Activated T-helper 1 cell treated with anti-CD3 and anti-CD28 coated beads, Interleukin-2, amount 50 U/mL, for 16 hours (primary cell): ENCODE measurements around the gene BRIX1.
"Not testable (repeated sequence)": the region's sequence is repeated elsewhere in the genome, so short reads cannot be mapped to it uniquely, and the experiment has no call there.

Experiments
- DNase-seq, 2 donors: peaks; one replicate each; pipeline ENCODE4 v3.0.0-alpha.2; 2020; ENCODE audit warnings: low read depth in 1 of 2, low spot score in 1 of 2

The BRIX1 gene

DNA sequence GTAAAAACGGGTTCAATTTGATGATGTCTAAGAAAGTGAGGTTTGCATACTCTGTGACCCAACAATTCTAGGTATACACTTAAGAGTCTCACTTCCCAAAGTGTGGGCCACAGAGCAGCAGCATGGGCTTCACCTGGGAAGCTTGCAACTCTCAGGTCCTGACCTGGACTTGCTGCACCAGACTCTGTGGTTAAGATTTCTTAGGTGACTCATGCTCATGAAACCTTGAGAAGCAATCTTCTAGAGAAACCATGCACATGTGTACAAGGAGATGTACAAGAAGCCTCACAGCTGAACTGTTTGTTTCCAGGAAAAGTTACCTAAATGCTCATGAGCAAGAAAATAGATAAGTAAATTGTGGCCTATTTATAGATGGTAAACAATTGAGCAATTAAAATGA is 43.8 kb downstream of the BRIX1 start:
- DNase-seq: no peak

DNA sequence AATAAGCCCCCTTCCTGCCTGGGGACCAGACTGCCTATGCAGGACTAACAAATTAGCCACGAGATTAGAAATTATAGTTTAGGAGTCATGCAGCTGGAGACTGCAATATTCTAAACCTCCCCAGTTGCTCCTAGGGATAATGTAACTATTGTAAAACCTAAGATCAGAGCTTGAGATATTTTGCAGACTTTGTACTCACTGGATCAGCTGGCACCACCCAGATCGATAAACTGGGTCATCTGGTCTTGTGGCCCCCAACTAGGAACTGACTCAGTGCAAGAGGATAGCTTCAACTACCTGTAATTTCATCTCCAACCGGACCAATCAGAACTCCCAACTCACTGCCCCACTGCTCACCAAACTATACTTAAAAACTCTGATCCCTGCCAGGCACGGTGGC is 52.0 kb downstream of the BRIX1 start:
- DNase-seq: no peak

DNA sequence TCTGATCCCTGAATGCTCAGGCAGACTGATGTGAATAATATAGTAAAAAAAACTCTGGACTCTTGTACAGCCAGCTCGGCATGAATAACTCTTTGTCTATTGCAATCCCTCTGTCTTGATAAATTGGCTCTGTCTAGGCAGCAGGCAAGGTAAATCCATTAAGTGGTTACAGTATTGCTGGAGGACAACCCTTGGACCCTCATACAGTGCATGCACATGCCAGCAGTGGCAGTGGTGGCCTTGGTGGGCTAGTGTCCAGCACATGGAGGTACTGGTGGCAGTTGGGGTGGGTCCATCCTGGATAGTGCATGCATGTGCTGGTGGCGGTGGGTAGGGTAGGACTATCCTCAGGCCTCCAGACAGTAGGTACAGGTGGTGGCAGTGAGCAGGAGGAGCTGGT is 52.7 kb downstream of the BRIX1 start:
- no peak for DNase-seq

DNA sequence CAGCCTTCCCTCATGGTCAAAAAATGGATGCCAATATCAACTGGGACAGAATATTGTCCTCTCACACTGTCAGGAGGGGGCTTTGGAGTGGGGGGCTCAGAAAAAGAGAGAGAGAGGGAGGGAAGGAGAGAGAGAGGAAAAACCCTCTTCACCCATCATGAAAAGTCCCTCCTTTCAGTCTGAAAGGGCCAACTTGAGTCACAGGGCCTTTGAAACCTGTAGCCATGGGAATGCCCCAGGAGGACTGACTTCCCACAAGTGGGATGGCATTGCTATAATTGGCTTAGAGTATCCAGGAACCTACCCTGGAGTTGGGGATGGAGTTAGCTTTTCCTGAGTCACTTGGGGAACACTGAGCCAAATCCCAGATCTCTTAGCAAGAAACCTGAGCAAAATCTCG is 55.0 kb downstream of the BRIX1 start:
- DNase-seq: no peak

- DNase-seq: not testable (repeated sequence)
Measured at GRCh38 chr5:34971655-34972054, 56.1 kb downstream of the BRIX1 start.
